ENCODE results near the gene CHAC2. TPM values are rescaled to one million over a fixed set of nuclear protein-coding genes. Genes with fewer than 3 reads are reported as not detected.
A peak's percentile ranks its signal among the peaks of the same experiment; 100 is the strongest.

Gene CHAC2
- total and polyA plus RNA-seq, 2 of the 4 experiments (the other 2 are of a cell fraction): 2.4 to 3.9 TPM

GRCh38 chr2:53786705-53787613 lies 19.4 kb downstream of the CHAC2 start, which contains the start of the genes ASB3 and ERLEC1:
Gene ASB3, minus strand, starts transcription at chr2:53786953. Its CDS starts 21,381 bp downstream, at chr2:53765572.
Gene ERLEC1, plus strand, starts transcription at chr2:53787044. Its CDS starts 167 bp downstream, at chr2:53787211.
- Histone ChIP-seq H3K18ac (ENCODE audit: low read depth, low read length) (peak within 1 kb of the TSS; percentile 55), H3K23ac (ENCODE audit: low read depth, low read length) (peak within 1 kb of the TSS; percentile 80), H2BK120ac (ENCODE audit: low read depth, low read length) (peak within 1 kb of the TSS; percentile 62), H2AK9ac (replicated peaks; ENCODE audit: low read depth, low read length, poor library complexity) (peak within 1 kb of the TSS; percentile 91), H3K79me1 (ENCODE audit: low read depth in 1 of 2, low read length in 2 of 2) (peaks cover 26 to 61% of the 10 kb centered on the region in 2 experiments), H3K4me2 (ENCODE audit: low read depth, low read length) (peak within 1 kb of the TSS; percentile 94), H3K56ac (ENCODE audit: extremely low read depth, insufficient read depth, low read length) (peak within 1 kb of the TSS; percentile 87), H3K14ac (replicated peaks; ENCODE audit: low read depth, low read length) (peak within 1 kb of the TSS; percentile 89), H3K27me3 (ENCODE audit: control insufficient read depth, insufficient read depth, low read length) (no peaks in the 10 kb centered on the region), H4K5ac (ENCODE audit: low read depth, low read length) (peak within 1 kb of the TSS; percentile 61), H2AK5ac (ENCODE audit: low read depth, low read length) (peak within 1 kb of the TSS; percentile 92), H2BK5ac (ENCODE audit: low read depth, low read length, poor library complexity, severe bottlenecking) (peak within 1 kb of the TSS; percentile 84), H2AFZ (replicated peaks; ENCODE audit: low read length, poor library complexity) (peak within 1 kb of the TSS; percentile 94), H3K4me1 (ENCODE audit: control insufficient read depth, insufficient read depth, low read length) (peaks cover 8% of the 10 kb centered on the region), H2BK20ac (ENCODE audit: low read depth, low read length) (0 out of 2 replicates have a peak within 1 kb of the TSS, but pooled peaks have one; percentile 0), H3K27ac (ENCODE audit: insufficient read depth, low read length) (peak within 1 kb of the TSS; percentile 95), H3K36me3 (ENCODE audit: control insufficient read depth, insufficient read depth, low read length) (0 out of 2 replicates have a peak, but pooled peaks cover 1% of the 10 kb centered on the region), H3K9ac (ENCODE audit: low read depth, low read length) (peak within 1 kb of the TSS; percentile 94), H3K9me3 (ENCODE audit: control insufficient read depth, insufficient read depth, low read length) (no peaks in the 10 kb centered on the region), H4K91ac (ENCODE audit: insufficient read depth, low read depth, low read length) (peak within 1 kb of the TSS; percentile 71), H2BK15ac (ENCODE audit: low read depth, low read length) (0 out of 3 replicates have a peak within 1 kb of the TSS, but pooled peaks have one; percentile 2), H3K9me1 (ENCODE audit: insufficient read depth, low read length) (peaks cover 6% of the 10 kb centered on the region), H4K8ac (ENCODE audit: low read depth in 2 of 2, low read length in 2 of 2) (peak within 1 kb of the TSS; percentile 94 to 95), H3K4ac (ENCODE audit: low read depth, low read length) (peak within 1 kb of the TSS; percentile 85), H4K20me1 (ENCODE audit: insufficient read depth, low read length) (peaks cover 19% of the 10 kb centered on the region; the same call in 1 of the 2 replicates), H3K4me3 (ENCODE audit: insufficient read depth, low read depth, low read length) (peak within 1 kb of the TSS; percentile 93)
- POLR2A ChIA-PET (ENCODE audit: unreplicated experiment): no interaction called here
- CTCF ChIA-PET: no interaction called here
- no TSS peak for BruUV-seq (replicated peaks)
- in situ Hi-C loops (cut with MboI; ENCODE audit: low sequenced_read_pairs): no loop called here
- DNase-seq: peak; percentile 85
- intact Hi-C loops (cut with micrococcal nuclease): no loop called here
- 0% methylated on average over 29 of the region's 77 CpGs; no CpG with 5 or more reads in 1 of the 2 experiments for WGBS, 2 experiments (ENCODE audit: extremely low coverage in 2 of 2, insufficient read length in 1 of 2)
- peak; percentile 84 for ATAC-seq (ENCODE audit: low read depth)
- dilution Hi-C loops (cut with HindIII; ENCODE audit: low sequenced_read_pairs, unreplicated experiment): no loop called here
- TF ChIP-seq MXI1 (IDR thresholded peaks at IDR 0.05; ENCODE audit: borderline replicate concordance, low read depth, low read length) (peak; percentile 78; the same call in 1 of the 2 replicates), FOS (IDR thresholded peaks at IDR 0.05; ENCODE audit: low read depth, low read length) (no peak), CHD1 (IDR thresholded peaks at IDR 0.05; ENCODE audit: low read depth, low read length) (0 out of 2 replicates have a peak, but pooled peaks have one; percentile 51), USF2 (IDR thresholded peaks at IDR 0.05; ENCODE audit: low read depth, low read length) (no peak), RCOR1 (IDR thresholded peaks at IDR 0.05; ENCODE audit: insufficient replicate concordance, low read length) (no peak), CEBPB (IDR thresholded peaks at IDR 0.05; ENCODE audit: low read depth, low read length) (no peak), BHLHE40 (IDR thresholded peaks at IDR 0.05; ENCODE audit: low read depth, low read length) (no peak), POLR2A (IDR thresholded peaks at IDR 0.05; ENCODE audit: low read depth, low read length) (peak; percentile 92), RAD21 (IDR thresholded peaks at IDR 0.05; ENCODE audit: low read length) (no peak), NFE2L2 (IDR thresholded peaks at IDR 0.05; ENCODE audit: low read depth, low read length) (no peak), MAFK (IDR thresholded peaks at IDR 0.05; ENCODE audit: low read depth, low read length) (no peak), RFX5 (IDR thresholded peaks at IDR 0.05; ENCODE audit: low read depth, low read length) (no peak)
- TF ChIP-seq, protein P1, sequence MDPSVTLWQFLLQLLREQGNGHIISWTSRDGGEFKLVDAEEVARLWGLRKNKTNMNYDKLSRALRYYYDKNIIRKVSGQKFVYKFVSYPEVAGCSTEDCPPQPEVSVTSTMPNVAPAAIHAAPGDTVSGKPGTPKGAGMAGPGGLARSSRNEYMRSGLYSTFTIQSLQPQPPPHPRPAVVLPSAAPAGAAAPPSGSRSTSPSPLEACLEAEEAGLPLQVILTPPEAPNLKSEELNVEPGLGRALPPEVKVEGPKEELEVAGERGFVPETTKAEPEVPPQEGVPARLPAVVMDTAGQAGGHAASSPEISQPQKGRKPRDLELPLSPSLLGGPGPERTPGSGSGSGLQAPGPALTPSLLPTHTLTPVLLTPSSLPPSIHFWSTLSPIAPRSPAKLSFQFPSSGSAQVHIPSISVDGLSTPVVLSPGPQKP (IDR thresholded peaks at IDR 0.05; ENCODE audit: borderline replicate concordance, low read depth, low read length): no peak
- TF ChIP-seq, protein P2, sequence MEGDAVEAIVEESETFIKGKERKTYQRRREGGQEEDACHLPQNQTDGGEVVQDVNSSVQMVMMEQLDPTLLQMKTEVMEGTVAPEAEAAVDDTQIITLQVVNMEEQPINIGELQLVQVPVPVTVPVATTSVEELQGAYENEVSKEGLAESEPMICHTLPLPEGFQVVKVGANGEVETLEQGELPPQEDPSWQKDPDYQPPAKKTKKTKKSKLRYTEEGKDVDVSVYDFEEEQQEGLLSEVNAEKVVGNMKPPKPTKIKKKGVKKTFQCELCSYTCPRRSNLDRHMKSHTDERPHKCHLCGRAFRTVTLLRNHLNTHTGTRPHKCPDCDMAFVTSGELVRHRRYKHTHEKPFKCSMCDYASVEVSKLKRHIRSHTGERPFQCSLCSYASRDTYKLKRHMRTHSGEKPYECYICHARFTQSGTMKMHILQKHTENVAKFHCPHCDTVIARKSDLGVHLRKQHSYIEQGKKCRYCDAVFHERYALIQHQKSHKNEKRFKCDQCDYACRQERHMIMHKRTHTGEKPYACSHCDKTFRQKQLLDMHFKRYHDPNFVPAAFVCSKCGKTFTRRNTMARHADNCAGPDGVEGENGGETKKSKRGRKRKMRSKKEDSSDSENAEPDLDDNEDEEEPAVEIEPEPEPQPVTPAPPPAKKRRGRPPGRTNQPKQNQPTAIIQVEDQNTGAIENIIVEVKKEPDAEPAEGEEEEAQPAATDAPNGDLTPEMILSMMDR (conservative IDR thresholded peaks at IDR 0.05; ENCODE audit: low read depth, low read length): no peak

Measured in IMR-90 (cell line).